HG02870 (cell line): Measurements from ENCODE around the gene SLC39A13.

ENCODE experiments used
- ATAC-seq: cut with Tn5 transposase; IDR thresholded peaks from one replicate; pipeline ENCODE4 v1.9.1; 2021; ENCODE audit warnings: mild to moderate bottlenecking, moderate library complexity; ENCODE audit not compliant: unreplicated experiment

SLC39A13 gene

GRCh38 chr11:47383071-47383470 is 25.3 kb upstream of the SLC39A13 start:
- ATAC-seq = no peak

DNA sequence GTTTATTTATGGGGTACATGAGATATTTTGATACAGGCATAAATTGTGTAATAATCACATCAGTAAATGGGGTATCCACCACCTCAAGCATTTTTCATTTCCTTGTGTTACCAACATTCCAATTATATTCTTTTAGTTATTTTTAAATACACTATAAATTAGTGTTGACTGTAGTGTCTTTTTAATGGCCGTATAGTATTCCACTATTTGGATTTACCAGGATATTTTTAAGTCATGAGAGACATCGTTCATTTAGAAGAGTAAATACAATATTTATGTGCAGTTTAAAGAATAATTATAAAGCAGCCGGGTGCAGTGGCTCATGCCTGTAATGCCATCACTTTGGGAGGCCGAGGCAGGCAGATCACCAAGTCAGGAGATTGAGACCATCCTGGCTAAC is 23.9 kb upstream of the SLC39A13 start:
- no peak for ATAC-seq

DNA sequence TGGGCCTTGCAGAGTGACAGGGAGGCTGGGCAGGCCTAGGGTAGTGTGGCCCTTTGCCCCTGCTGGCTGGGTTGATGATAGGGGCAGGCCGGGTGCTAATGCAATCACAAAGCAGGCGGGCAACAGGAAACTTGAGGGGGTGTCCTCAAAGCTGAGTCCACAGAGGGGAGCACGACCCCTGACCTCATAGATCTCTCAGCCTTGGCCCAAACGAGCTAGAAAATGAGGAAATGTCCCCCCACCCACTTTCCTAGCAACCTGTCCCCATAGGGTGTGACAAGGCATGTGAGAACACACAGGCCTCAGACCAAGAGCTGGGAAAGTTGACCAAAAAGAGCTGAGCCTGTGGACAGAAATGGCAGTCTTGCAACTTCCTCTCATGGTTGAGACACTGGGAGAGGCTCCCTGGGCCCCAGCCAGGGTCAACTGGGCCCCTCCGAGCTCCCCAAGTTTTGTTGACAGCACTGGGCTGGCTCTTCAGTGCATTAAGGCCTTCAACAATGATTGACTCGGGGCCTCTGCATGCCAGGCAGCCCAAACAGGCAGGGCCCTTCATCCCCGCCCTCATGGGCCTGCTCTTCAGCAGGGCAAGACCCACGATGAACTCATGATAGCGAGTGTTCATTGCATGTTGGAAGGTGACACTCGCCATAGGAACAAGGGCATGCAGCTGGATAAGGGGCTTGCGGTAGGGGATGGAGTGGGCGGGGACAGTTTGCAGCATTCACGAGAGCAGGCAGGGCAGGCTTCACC is 20.3 kb upstream of the SLC39A13 start:
- ATAC-seq = no peak

DNA sequence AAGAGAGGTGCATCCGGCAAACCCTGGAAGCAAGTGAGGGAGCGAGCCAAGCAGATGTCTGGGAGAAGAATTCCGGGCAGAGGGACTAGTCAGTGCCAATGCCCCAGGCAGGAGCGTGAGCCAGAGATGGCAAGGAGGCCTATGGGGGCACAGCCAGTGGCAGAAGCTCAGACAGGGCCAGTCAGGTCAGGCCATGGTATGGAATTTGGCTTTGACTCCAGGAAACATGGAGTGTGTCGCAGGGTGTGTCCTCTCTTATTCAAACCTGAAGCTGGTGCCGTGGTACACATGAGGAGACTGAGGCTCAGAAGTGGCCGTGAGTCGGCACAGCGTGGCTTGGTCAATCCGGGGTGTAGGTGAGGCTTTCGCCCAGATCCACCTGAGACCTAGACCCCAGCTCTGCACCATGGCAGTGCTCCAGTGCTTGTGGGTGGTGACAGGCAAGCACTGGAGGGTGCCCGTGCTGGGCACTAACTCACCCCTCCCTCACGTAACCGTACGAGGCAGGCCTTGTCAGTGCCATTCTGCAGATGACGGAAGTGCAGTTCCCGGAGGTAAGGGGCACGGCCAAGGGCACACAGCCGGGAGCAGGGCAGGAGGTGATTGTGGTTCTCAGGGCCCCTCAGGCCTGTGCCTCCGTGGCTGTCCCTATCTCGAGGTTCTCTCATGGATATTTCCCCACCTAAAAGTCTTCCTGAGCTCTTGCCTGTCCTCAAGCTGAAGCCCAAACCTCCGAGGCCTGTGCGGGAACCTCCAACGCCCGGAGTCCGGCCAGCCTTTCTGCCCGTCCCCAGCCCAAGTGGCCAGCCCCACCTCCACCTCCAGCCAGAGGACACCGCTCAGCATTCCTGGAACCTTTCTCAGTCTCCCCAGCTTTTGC is 19.5 kb upstream of the SLC39A13 start:
- no peak for ATAC-seq

DNA sequence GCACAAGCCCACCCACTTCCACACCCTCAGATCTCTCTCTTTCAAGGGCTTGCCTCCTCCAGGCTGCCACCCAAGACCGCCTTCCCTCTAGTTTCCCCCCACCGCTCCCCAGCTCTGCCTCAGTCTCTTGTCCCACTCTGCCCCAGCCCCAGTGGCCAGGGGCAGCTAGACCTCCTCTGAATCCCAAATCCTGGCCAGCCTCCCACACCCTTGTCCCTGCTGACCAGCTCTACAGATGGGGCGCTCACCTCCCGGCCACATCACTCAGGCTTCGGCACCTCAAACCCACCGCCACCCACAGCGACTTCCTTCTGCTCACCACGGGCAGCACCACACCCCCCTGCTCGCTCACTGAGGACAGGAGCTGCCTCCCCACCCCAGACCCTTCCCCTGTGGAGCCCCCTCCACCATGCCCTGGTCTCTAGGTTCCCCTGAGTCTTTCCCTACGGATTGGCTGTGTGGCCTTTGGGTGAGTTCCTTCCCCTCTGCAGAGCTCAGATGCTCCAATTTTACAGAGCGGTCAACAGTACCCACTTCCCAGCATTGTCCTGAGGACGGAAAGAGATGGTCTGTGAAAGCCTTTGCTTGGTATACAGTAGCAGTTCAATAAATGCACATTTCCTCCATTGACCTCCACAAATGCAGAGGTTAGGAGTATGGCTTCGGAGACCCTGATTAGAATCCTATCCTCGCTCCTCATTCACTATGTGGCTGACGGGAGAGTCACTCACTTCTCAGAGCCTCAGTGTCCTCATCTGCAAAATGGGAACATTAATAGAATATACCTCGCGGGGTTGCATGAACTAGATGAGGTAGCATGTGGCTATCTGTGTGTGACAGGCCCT is 18.6 kb upstream of the SLC39A13 start:
- no peak for ATAC-seq

GRCh38 chr11:47390422-47390760 is 18.0 kb upstream of the SLC39A13 start:
- ATAC-seq = no peak

DNA sequence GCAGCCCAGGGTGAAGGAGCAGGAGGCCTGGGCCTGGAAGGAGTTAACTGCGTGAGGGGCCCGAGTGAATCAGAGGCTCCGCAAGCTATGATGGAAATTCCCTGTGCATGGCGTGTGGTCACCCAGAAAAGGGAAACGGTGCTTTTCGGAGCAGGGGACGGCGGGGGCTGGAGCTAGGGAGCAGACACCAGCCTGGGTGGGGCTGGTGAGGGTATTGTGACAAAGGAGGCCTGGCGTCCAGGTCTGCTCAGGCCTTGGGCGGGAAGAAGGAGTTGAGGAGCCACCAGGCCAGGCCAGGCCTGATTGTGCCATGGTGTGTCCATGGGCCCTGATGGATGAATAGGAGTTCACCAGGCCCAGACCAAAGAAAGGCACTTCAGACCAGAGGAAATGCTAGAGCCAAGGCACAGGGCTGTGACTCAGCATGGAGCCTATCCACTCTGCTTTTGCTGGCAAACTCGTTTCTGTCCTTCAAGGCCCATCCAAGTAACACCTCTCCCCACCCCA is 17.3 kb upstream of the SLC39A13 start:
- ATAC-seq = no peak

DNA sequence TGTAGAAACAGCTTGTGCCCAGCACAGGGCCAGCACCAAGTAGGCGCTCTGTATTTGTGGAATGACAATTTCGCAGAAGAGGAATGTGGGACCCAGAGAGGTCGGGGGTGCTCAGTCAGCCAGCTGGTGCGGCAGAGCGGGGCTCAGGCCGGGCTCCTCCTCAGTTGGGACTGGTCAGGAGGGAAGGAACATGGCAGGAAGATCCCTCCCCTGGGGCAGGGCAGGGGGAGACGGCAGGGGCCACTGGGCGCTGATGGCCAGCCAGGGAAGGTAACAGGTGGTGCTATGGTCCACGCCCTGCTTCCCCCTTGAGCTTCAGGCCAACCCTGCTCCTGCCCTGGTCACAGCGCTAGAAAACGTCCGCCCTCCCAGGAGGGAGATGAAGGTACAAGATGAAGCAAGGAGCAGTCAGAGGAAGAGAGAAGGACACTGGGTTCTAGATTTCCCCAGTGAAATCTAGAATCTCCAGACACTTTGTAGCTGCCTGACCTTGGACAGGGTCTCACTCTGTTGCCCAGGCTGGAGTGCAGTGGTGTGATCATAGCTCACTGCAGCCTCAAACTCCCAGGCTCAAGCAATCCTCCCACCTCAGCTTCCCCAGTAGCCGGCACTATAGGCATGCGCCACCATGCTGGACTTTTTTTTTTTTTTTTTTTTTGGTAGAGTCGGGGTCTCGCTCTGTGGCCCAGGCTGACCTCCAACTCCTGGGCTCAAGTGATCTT is 16.5 kb upstream of the SLC39A13 start:
- no peak for ATAC-seq

DNA sequence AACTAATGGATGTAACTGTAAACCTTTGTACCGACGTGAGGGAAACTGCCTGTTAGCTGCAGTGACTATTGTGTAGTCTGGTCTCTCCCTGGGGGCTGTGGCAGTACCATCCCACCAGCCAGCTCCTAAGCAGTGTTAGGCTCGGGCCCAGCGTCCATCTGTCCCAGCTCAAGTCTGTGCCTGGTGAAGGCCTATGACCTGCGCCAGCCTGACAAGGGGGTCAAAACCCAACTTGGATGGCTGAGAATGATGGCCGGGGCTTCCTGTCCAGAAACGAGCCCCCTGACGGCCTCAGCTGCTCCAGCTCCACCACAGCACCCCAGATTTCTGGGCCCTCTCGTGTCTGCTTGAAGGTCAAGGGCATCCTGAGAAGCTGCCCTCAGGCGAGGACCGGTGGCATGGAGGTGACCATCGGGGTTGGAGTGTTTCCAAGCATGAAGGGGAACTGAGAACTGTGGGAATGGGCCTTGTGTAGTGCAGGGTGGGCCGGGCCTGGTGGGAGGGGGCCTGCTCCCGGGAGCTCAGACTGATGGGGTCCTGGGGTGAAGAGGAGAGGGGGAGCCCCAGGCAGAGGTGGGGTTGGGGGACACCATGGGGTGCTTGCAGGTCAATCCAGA is 15.7 kb upstream of the SLC39A13 start:
- no peak for ATAC-seq

GRCh38 chr11:47393163-47394049 is 15.0 kb upstream of the SLC39A13 start:
- ATAC-seq = no peak

DNA sequence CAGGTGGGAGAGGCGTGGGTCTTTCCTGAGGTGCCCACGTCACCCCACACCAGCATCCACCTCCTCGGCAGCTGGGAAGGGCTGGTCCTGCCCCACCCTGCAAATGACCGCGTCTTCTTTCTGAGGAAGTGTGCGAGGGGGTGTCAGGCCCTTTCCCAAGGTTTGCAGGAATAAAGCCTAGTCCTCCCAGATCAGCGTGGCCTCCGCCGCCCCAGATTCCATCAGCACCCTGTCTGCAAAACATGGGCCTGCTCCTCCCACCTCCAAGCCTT is 14.4 kb upstream of the SLC39A13 start:
- ATAC-seq = no peak

- ATAC-seq = no peak
Observed at GRCh38 chr11:47394322-47395222, 13.8 kb upstream of the SLC39A13 start.

- ATAC-seq = no peak
Observed at GRCh38 chr11:47395223-47396048, 13.0 kb upstream of the SLC39A13 start.

GRCh38 chr11:47396049-47396320 is 12.4 kb upstream of the SLC39A13 start:
- no peak for ATAC-seq

DNA sequence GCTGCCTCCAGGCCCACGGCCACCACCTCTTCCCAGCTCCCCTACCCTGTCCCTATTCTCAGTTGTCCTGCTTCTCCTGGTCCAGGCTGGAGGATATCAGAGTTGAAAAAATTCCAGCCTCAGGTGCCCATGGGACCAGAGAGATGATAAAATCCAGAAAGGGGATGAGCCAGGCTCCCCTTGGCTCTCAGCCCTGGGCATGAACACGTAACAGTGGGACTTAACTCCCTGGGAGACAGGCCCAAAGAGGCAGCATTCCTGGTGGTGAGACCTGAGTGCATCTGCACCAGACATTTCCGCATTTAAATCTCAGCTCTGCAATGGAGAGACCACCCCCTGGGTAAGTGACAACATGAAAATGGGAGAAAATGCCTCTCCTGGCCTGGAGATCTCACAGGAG is 10.4 kb upstream of the SLC39A13 start:
- ATAC-seq = no peak

GRCh38 chr11:47398551-47398950 is 9.8 kb upstream of the SLC39A13 start:
- no peak for ATAC-seq

- peak; percentile 49 for ATAC-seq
Observed at GRCh38 chr11:47399860-47400767, 8.3 kb upstream of the SLC39A13 start.
